Dedifferentiated amniotic fluid mesenchymal stem cell (primary cell): ENCODE results near the gene PAN3.

Source experiments
- DNase-seq: peaks from one replicate; pipeline ENCODE4 v3.0.0-alpha.2; 2016; ENCODE audit errors: extremely low spot score

Gene PAN3

GRCh38 chr13:28338006-28338574, 199.7 kb downstream of the PAN3 start:
- no peak for DNase-seq

DNA sequence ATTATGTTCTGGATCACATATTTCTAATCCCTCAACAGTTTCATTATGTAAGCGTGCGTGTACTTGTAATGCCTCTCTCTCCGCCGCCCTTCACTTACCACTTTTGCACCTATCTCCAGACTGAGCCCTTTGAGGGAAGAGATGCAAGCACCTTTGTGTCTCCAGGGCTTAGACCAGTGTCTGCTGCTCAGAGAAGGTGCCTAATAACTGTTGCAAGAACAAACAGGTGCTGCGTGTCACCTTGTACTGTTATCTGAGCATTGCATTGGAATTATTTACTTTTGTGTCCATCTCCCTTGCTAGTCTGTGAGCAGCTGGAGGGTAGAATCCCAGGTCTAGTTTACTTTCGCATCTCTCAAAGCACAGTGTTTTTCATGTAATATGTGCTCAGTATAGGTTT, 200.4 kb downstream of the PAN3 start:
- no peak for DNase-seq

- DNase-seq, result peak; percentile 34
Measured at GRCh38 chr13:28339419-28339818, 201.1 kb downstream of the PAN3 start.

DNA sequence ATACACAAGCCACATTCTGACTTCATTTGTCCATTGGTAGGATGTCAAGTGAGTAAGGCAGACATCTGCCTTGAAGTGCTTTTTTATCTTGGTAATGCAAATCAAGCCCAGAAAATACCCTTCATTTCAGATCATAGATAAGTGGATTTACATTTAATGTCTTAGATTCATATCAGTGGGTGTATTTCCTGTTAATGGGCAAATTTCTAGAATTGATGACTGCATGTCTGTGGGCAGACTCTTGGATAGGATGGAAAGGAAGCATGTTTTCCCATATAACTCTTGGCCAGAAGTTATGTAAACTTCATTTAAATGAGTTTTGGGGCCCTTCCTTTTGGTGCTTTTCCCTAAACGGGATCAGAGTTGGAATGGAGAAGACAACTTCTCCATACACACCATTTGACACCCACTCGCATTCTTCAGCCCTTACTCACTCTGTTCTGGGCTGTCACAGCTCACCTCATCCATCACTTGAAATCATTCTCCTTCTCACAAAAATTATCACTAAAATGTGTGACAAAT, 202.0 kb downstream of the PAN3 start:
- DNase-seq, result no peak

DNA sequence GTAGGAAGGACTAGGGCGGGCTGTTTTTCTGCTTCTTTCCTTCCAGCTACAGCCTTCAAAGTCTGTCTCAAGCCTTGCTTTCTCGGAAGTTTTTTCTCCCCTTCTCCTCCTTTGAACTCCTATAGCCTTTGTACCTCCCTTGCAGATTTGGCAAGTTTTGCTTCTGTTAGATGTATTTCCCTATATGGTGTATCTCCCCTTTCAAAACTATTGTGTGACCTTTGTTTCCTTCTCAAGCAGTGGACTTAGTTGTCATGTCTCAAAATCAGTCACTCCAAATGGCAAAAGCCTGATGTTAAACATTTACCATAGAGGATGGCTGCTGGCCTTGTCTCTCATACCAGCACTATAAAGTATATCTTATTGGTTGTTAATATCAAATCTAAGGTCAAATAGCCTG, 203.9 kb downstream of the PAN3 start:
- DNase-seq, result no peak

DNA sequence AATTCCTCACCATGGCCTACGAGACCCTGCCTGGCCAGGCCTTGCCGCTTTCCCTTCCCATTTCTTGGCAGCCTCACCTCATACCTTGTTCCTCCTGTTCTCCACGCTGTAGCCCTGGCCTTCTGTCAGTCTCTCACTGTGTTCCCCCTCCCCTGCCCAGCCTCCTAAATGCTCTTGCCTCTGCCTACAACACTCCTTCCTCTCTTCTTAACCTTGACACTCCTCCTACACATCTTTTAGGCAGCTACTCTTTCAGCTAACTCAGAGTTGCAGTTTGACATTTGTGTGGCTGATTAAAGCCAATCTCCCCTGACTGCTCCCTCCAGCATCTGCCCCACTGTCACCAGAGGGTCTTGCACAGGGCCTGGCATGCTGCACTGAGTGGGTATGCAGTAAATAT, 205.8 kb downstream of the PAN3 start:
- no peak for DNase-seq
